Endothelial cell of coronary artery (primary cell): ENCODE measurements around the gene TEKTIP1. TPM values are rescaled to one million over a fixed set of nuclear protein-coding genes. Genes with fewer than 3 reads are reported as not detected.

Source experiments
- total RNA-seq: library from RNA; depleted of rRNA; stranded (reverse); fragments of >200 nt; gene quantifications from 2 replicates; pipeline ENCODE4 v1.2.3, GENCODE V29; 2014

The TEKTIP1 gene
- not detected in 2 replicates for total RNA-seq

GRCh38 chr19:3538965-3539755, at the start of gene TEKTIP1:
Gene TEKTIP1, plus strand, starts transcription at chr19:3539174. Its CDS starts 4 bp downstream, at chr19:3539178.

GRCh38 chr19:3500429-3501101, 38.4 kb upstream of the TEKTIP1 start, which contains the start of gene DOHH:
Gene DOHH, minus strand, starts transcription at chr19:3500674. Its CDS starts 3,860 bp downstream, at chr19:3496814.

GRCh38 chr19:3505598-3506383, 33.2 kb upstream of the TEKTIP1 start, which contains the start of gene FZR1:
Gene FZR1, plus strand, starts transcription at chr19:3506311. Its CDS starts 16,679 bp downstream, at chr19:3522990.

GRCh38 chr19:3557461-3558248, 18.7 kb downstream of the TEKTIP1 start, which contains the start of gene MFSD12:
Gene MFSD12, minus strand, starts transcription at chr19:3557586. Its CDS starts 183 bp downstream, at chr19:3557403.

GRCh38 chr19:3572855-3573161, 33.8 kb downstream of the TEKTIP1 start, which contains the start of gene HMG20B:
Gene HMG20B, plus strand, starts transcription at chr19:3572944. Its CDS starts 366 bp downstream, at chr19:3573310.

GRCh38 chr19:3585301-3586126, 46.5 kb downstream of the TEKTIP1 start, which contains the start of gene GIPC3:
Gene GIPC3, plus strand, starts transcription at chr19:3585478. Its CDS starts 120 bp downstream, at chr19:3585598.

Other genes with a start within 250 kb of the TEKTIP1 start
- 24.3 and 43.8 TPM in 2 replicates for gene NFIC, start 172.6 kb upstream of the TEKTIP1 start, total RNA-seq
- gene SMIM24, start 58.6 kb upstream of the TEKTIP1 start, total RNA-seq, result not detected in 2 replicates
- gene SMIM44, start 55.7 kb upstream of the TEKTIP1 start, total RNA-seq, result not detected in 2 replicates
- gene DOHH, start 38.5 kb upstream of the TEKTIP1 start, total RNA-seq, result 11.4 and 14.6 TPM in 2 replicates
- gene FZR1, start 32.9 kb upstream of the TEKTIP1 start, total RNA-seq, result 40.9 and 42.4 TPM in 2 replicates
- gene MFSD12, start 18.4 kb downstream of the TEKTIP1 start, total RNA-seq, result 67.7 and 122 TPM in 2 replicates
- gene HMG20B, start 33.8 kb downstream of the TEKTIP1 start, total RNA-seq, result 77.0 and 78.4 TPM in 2 replicates
- gene GIPC3, start 46.3 kb downstream of the TEKTIP1 start, total RNA-seq, result 0.19 and 0.27 TPM in 2 replicates
- 0.63 and 1.2 TPM in 2 replicates for gene TBXA2R, start 67.7 kb downstream of the TEKTIP1 start, total RNA-seq
- 31.2 and 34.4 TPM in 2 replicates for gene CACTIN, start 87.6 kb downstream of the TEKTIP1 start, total RNA-seq
- 17.5 and 34.1 TPM in 2 replicates for gene PIP5K1C, start 161.3 kb downstream of the TEKTIP1 start, total RNA-seq
- not detected in 2 replicates for gene TJP3, start 169.2 kb downstream of the TEKTIP1 start, total RNA-seq
- 13.8 and 19.8 TPM in 2 replicates for gene APBA3, start 222.5 kb downstream of the TEKTIP1 start, total RNA-seq
- gene MRPL54, start 223.5 kb downstream of the TEKTIP1 start, total RNA-seq, result 49.8 and 52.0 TPM in 2 replicates
- not detected in 2 replicates for gene RAX2, start 233.1 kb downstream of the TEKTIP1 start, total RNA-seq
- gene MATK, start 247.2 kb downstream of the TEKTIP1 start, total RNA-seq, result not detected in 2 replicates